Breast epithelium (tissue), 4 donors: ENCODE data around the gene SLC6A7. TPM values are rescaled to one million over a fixed set of nuclear protein-coding genes. Genes with fewer than 3 reads are reported as not detected.

Experiments
- DNase-seq, 2 donors: peaks; one replicate each; pipeline ENCODE4 v3.0.0-alpha.2; 2019; ENCODE audit warnings: low spot score in 2 of 2
- H3K27ac ChIP-seq, 2 donors: fragments of 200-600 bp; sonication (generic) in 1 of 2; one replicate each; pipeline ENCODE4 v1.5.1; 2016 to 2019; ENCODE audit warnings: mild to moderate bottlenecking in 1 of 2
- H3K27me3 ChIP-seq, 2 donors: fragments of 200-600 bp; sonication (generic) in 1 of 2; one replicate each; pipeline versions ENCODE4 v1.5.1 to v1.6.0; 2017 to 2019; ENCODE audit warnings: control low read depth in 1 of 2, mild to moderate bottlenecking in 1 of 2
- H3K36me3 ChIP-seq: fragments of 200-600 bp; one replicate; pipeline ENCODE4 v1.5.1; 2019
- H3K4me1 ChIP-seq, 2 donors: fragments of 200-600 bp; sonication (generic); one replicate each; pipeline ENCODE4 v1.5.1; 2016 to 2019; ENCODE audit warnings: control low read depth in 1 of 2
- H3K4me3 ChIP-seq, 3 donors: fragments of 200-600 bp; sonication (generic); 1 replicate in 2 of 3; 2 replicates in 1 of 3; pipeline ENCODE4 v1.5.1; 2016 to 2019; ENCODE audit warnings: mild to moderate bottlenecking in 3 of 3, moderate library complexity in 2 of 3
- H3K9me3 ChIP-seq, 2 donors: fragments of 200-600 bp; sonication (generic) in 1 of 2; one replicate each; pipeline ENCODE4 v1.5.1; 2016 to 2019; ENCODE audit warnings: control low read depth in 1 of 2
- CTCF ChIP-seq, 3 donors: fragments of 450-650 bp; IDR thresholded peaks; one replicate each; pipeline ENCODE4 v1.5.1; 2016 to 2017; ENCODE audit warnings: antibody characterized with exemption in 3 of 3, mild to moderate bottlenecking in 3 of 3, moderate library complexity in 3 of 3
- POLR2A ChIP-seq: fragments of 450-650 bp; IDR thresholded peaks from one replicate; pipeline ENCODE4 v1.6.1; 2016; ENCODE audit warnings: antibody characterized with exemption, mild to moderate bottlenecking, moderate library complexity
- POLR2AphosphoS5 ChIP-seq, 3 donors: sonication (generic); formaldehyde crosslinking; IDR thresholded peaks; one replicate each; pipeline ENCODE4 v1.6.1; 2017; ENCODE audit warnings: antibody characterized with exemption in 3 of 3
- intact Hi-C: fragments of 100-400 bp; cut with DNase I; formaldehyde crosslinking; loops from one replicate; pipeline ENCODE4 v1.15.1; 2023; ENCODE audit warnings: low total_unique reads
- total RNA-seq, 3 donors: library from RNA; depleted of rRNA; stranded (reverse); fragments of >200 nt; gene quantifications; one replicate each; pipeline ENCODE4 v1.1.0, GENCODE V29; 2016

Gene SLC6A7
- total RNA-seq, 3 donors from 2014 or later, result 0.15 to 0.16 TPM; not detected in 1

GRCh38 chr5:150152636-150153462 lies 37.0 kb upstream of the SLC6A7 start:
- H3K4me3 ChIP-seq, result peak overlapping the region; percentile 55 to 67 (median 66)
- peak overlapping the region in 1 of 2 donors; percentile 93 for H3K27ac ChIP-seq
- intact Hi-C loops, result no loop called here
- H3K4me1 ChIP-seq, result no peaks in the 10 kb centered on the region
- TF ChIP-seq CTCF (IDR thresholded peaks at IDR 0.05) (no peak), POLR2AphosphoS5 (IDR thresholded peaks at IDR 0.05) (no peak), POLR2A (no peak)
- H3K36me3 ChIP-seq, result no peaks in the 10 kb centered on the region
- H3K9me3 ChIP-seq, result no peaks in the 10 kb centered on the region
- no peaks in the 10 kb centered on the region for H3K27me3 ChIP-seq
- no peak for DNase-seq

DNA sequence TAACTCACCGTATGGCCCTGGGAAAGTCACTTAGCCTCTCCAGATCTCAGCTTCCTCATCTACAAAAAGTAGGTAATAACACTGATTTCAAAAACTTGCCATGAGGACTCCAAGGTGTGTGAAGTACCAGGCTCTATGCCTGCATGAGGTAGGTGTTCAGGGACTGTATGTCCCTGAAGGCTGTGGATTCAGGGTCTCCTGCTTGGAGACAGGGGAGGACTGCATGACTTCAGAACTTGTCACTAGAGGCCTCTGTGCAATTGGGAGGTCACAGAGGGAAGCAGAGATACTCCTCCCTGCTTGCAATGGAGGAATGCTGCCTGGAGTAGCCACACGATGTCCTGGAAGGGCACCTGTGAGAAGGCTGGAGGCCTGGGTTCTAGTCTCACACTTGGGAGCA lies 36.4 kb upstream of the SLC6A7 start:
- Histone ChIP-seq H3K27me3 (no peaks in the 10 kb centered on the region), H3K4me1 (no peaks in the 10 kb centered on the region), H3K9me3 (no peaks in the 10 kb centered on the region), H3K4me3 (peak overlapping the region; percentile 55 to 67 (median 66)), H3K36me3 (no peaks in the 10 kb centered on the region), H3K27ac (peak overlapping the region in 1 of 2 donors; percentile 93)
- TF ChIP-seq POLR2A, result no peak
- no peak for TF ChIP-seq CTCF (IDR thresholded peaks at IDR 0.05)
- no peak for TF ChIP-seq POLR2AphosphoS5 (IDR thresholded peaks at IDR 0.05)
- intact Hi-C loops, result no loop called here
- no peak for DNase-seq

GRCh38 chr5:150153957-150154617 lies 35.8 kb upstream of the SLC6A7 start:
- DNase-seq, result no peak
- Histone ChIP-seq H3K4me3 (peak overlapping the region; percentile 55 to 67 (median 66)), H3K4me1 (no peaks in the 10 kb centered on the region), H3K36me3 (no peaks in the 10 kb centered on the region), H3K27me3 (no peaks in the 10 kb centered on the region), H3K9me3 (no peaks in the 10 kb centered on the region), H3K27ac (peak overlapping the region; percentile 78 to 93)
- intact Hi-C loops, result no loop called here
- no peak for TF ChIP-seq CTCF (IDR thresholded peaks at IDR 0.05)
- peak in 1 of 3 donors; percentile 18 for TF ChIP-seq POLR2AphosphoS5 (IDR thresholded peaks at IDR 0.05)

DNA sequence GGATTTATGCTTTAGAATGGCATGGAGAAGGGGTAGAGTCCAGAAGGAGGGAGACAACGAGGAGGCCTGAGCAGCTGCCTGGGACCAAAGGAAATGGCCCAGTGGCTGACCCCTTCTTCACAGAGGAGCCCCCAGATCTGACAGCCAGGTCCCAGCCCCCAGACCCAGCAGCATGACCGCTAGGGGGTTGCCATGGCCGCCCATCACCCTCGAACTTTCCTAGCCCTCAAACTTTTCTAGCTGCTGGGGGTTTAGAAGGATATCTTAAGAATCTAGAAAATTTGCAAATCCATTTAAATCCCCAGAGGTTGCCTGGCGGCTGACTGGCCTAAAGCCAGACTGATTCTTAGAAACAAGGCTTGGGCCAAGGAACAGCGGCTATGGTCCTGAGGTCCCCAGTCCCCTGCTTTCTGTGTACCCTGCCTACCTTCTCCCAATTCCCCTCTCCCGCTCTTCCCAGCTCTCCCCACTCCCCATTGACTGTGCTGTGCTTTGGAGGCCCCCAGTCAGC lies 35.2 kb upstream of the SLC6A7 start:
- TF ChIP-seq POLR2A, result no peak
- no peak for TF ChIP-seq POLR2AphosphoS5 (IDR thresholded peaks at IDR 0.05)
- Histone ChIP-seq H3K27ac (peak overlapping the region; percentile 78 to 93), H3K36me3 (no peaks in the 10 kb centered on the region), H3K27me3 (no peaks in the 10 kb centered on the region), H3K4me3 (peak overlapping the region; percentile 55 to 67 (median 66)), H3K9me3 (no peaks in the 10 kb centered on the region), H3K4me1 (no peaks in the 10 kb centered on the region)
- intact Hi-C loops, result no loop called here
- DNase-seq, result no peak

- intact Hi-C loops, result no loop called here
- no peaks in the 10 kb centered on the region for H3K36me3 ChIP-seq
- H3K4me1 ChIP-seq, result no peaks in the 10 kb centered on the region
- TF ChIP-seq CTCF (IDR thresholded peaks at IDR 0.05) (no peak), POLR2AphosphoS5 (IDR thresholded peaks at IDR 0.05) (peak; percentile 31 to 71 (median 58)), POLR2A (peak; percentile 29)
- DNase-seq, result peak; percentile 66 to 82
- peak within 1 kb of the TSS; percentile 78 to 93 for H3K27ac ChIP-seq
- H3K27me3 ChIP-seq, result no peaks in the 10 kb centered on the region
- H3K9me3 ChIP-seq, result no peaks in the 10 kb centered on the region
- peak within 1 kb of the TSS; percentile 55 to 67 (median 66) for H3K4me3 ChIP-seq
These were observed 34.4 kb upstream of the SLC6A7 start, which contains the start of gene PDGFRB for GRCh38 chr5:150155258-150156026. TSS of gene PDGFRB (minus strand) at chr5:150155845. CDS start at chr5:150137047, 18,798 bp downstream.
